GM12874 (cell line): ENCODE data around the gene FZD7.

Source experiments
- CTCF ChIP-seq: IDR thresholded peaks from 2 replicates; pipeline ENCODE4 v1.5.1; 2011; ENCODE audit warnings: low read depth, mild to moderate bottlenecking, control low read depth, low read length, moderate library complexity; ENCODE audit not compliant: insufficient read depth

The FZD7 gene

GRCh38 chr2:201992960-201993359 is 40.7 kb upstream of the FZD7 start:
- TF ChIP-seq CTCF = no peak

GRCh38 chr2:201994973-201995638 is 38.5 kb upstream of the FZD7 start:
- no peak for TF ChIP-seq CTCF

- no peak for TF ChIP-seq CTCF
Observed at GRCh38 chr2:201996006-201996405, 37.6 kb upstream of the FZD7 start.

DNA sequence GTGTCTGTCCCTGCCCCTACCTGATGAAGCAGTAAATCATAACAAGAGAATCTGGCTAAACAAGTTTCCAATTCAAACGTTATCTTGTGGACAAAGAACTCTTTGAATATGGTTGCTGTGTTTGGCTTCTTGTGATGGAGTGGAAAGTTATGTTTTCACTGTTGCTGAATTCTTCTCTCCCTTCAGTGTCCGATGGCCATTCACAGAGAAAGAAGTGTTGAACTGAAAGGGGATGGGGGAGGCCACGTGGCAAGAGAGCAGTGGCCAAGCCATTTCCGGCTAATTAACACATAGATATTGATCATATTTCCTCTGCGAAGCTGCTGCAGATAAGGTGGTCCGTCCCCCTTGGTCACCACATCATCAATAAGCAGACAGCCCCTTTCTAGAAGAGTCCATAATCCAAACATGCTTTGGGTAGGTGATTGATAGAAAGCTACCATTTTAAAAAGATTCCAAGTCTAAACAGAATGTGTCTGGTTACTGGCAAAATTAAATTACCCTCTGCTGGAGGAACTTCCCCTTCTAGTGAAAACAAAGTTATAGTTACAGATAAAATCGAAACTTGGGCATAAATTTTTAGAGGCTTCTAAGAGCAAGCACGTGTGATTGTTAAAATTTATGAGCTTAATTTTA is 36.9 kb upstream of the FZD7 start:
- no peak for TF ChIP-seq CTCF

GRCh38 chr2:201999279-201999678 is 34.4 kb upstream of the FZD7 start:
- no peak for TF ChIP-seq CTCF

- TF ChIP-seq CTCF = no peak
Observed at GRCh38 chr2:202001826-202002225, 31.8 kb upstream of the FZD7 start.

- TF ChIP-seq CTCF = no peak
Observed at GRCh38 chr2:202002381-202002780, 31.3 kb upstream of the FZD7 start.
